HepG2 (cell line): ENCODE data around the gene SLC25A10. TPM values are rescaled to one million over a fixed set of nuclear protein-coding genes. Genes with fewer than 3 reads are reported as not detected.

Source experiments
- ATAC-seq: fragments of 200-7000 bp; cut with Tn5 transposase; 3 replicates; pipeline ENCODE4 v1.9.1; 2020; ENCODE audit warnings: mild to moderate bottlenecking, moderate library complexity
- BruUV-seq: library from RNA; stranded (reverse); fragments of 400-500 nt; replicated peaks from 2 replicates; lab custom pipeline; 2021; lab: Mats Ljungman, UMichigan
- CTCF ChIA-PET: fragments of 300-600 bp; formaldehyde crosslinking; extraction: SDS; loops from one replicate; lab custom pipeline; 2021; ENCODE audit warnings: low total read pairs, inconsistent platforms, low intra/inter-chr PET ratio; lab: Yijun Ruan, JAX
- POLR2A ChIA-PET: fragments of 350-600 bp; sonication (Branson Sonifier 250); formaldehyde crosslinking; loops from one replicate; lab custom pipeline; 2020; ENCODE audit warnings: antibody characterized with exemption, inconsistent platforms; lab: Yijun Ruan, JAX
- DNase-seq: peaks from one replicate; pipeline ENCODE4 v3.0.0-alpha.2; 2015; ENCODE audit warnings: low spot score
- FAIRE-seq: peaks from 3 replicates; lab custom pipeline; 2011; peaks lifted over from hg19 to GRCh38; lab: Jason Lieb, UNC
- H2AFZ ChIP-seq: one replicate; pipeline ENCODE4 v1.6.1; 2011; ENCODE audit warnings: low read length, inconsistent platforms
- H3K27ac ChIP-seq: fragments of 300-600 bp; 3 replicates; pipeline ENCODE4 v1.8.0; 2011; ENCODE audit warnings: mixed run types, mild to moderate bottlenecking, mixed read lengths, low read length, inconsistent platforms; ENCODE audit not compliant: insufficient read depth; ENCODE audit errors: extremely low read length
- H3K27me3 ChIP-seq, 2 experiments: fragments of 200-600 bp in 1 of 2; 2 replicates in 1 of 2; 3 replicates in 1 of 2; pipeline versions ENCODE4 v1.6.0 to v1.8.0; 2011; ENCODE audit warnings: low read length in 2 of 2, mild to moderate bottlenecking in 2 of 2, moderate library complexity in 2 of 2, inconsistent platforms in 1 of 2; ENCODE audit not compliant: insufficient read depth in 2 of 2, control insufficient read depth in 1 of 2
- H3K36me3 ChIP-seq, 2 experiments: fragments of 200-600 bp in 1 of 2; replicated peaks in 1 of 2; 2 replicates in 1 of 2; 3 replicates in 1 of 2; pipeline versions ENCODE4 v1.5.1 to v1.8.0; 2011; ENCODE audit warnings: low read length in 2 of 2, inconsistent platforms in 1 of 2; ENCODE audit not compliant: insufficient read depth in 2 of 2, control insufficient read depth in 1 of 2
- H3K4me1 ChIP-seq: 2 replicates; pipeline ENCODE4 v1.5.1; 2012; ENCODE audit warnings: low read length, inconsistent platforms; ENCODE audit not compliant: insufficient read depth
- H3K4me2 ChIP-seq: 2 replicates; pipeline ENCODE4 v1.6.0; 2011; ENCODE audit warnings: low read depth, low read length, inconsistent platforms
- H3K4me3 ChIP-seq, 3 experiments: fragments of 200-600 bp in 1 of 3; sonication (generic), shearing (Covaris generic) in 1 of 3; replicated peaks in 1 of 3; 2 replicates each; pipeline ENCODE4 v1.5.1; 2011 to 2016; ENCODE audit warnings: low read length in 3 of 3, inconsistent platforms in 2 of 3, low read depth in 2 of 3, mild to moderate bottlenecking in 2 of 3, control low read depth in 1 of 3, mixed read lengths in 1 of 3; ENCODE audit not compliant: insufficient read depth in 1 of 3
- H3K79me2 ChIP-seq: one replicate; pipeline ENCODE4 v1.6.1; 2011; ENCODE audit warnings: low read length, inconsistent platforms; ENCODE audit not compliant: insufficient read depth
- H3K9ac ChIP-seq: 2 replicates; pipeline ENCODE4 v1.6.0; 2011; ENCODE audit warnings: mild to moderate bottlenecking, low read depth, low read length, inconsistent platforms; ENCODE audit not compliant: insufficient read depth
- H3K9me3 ChIP-seq: 2 replicates; pipeline ENCODE4 v1.5.1; 2012; ENCODE audit warnings: mild to moderate bottlenecking, low read length
- H4K20me1 ChIP-seq: 2 replicates; pipeline ENCODE4 v1.6.0; 2011; ENCODE audit warnings: inconsistent platforms, mild to moderate bottlenecking, low read length, moderate library complexity; ENCODE audit not compliant: insufficient read depth
- AGO2 ChIP-seq: fragments of 200-400 bp; formaldehyde crosslinking; optimal IDR thresholded peaks from 2 replicates; pipeline ENCODE3; 2017; ENCODE audit warnings: mild to moderate bottlenecking, low read depth, low read length, moderate library complexity
- MLXIP ChIP-seq: sonication (generic); formaldehyde crosslinking; IDR thresholded peaks from 2 replicates; pipeline ENCODE4 v1.9.0; 2021; ENCODE audit warnings: missing genetic modification reagents, borderline replicate concordance
- NRL ChIP-seq: sonication (generic); formaldehyde crosslinking; IDR thresholded peaks from 2 replicates; pipeline ENCODE4 v1.5.0; 2020; ENCODE audit warnings: missing genetic modification reagents, mild to moderate bottlenecking, moderate library complexity, borderline replicate concordance
- RBAK ChIP-seq: sonication (generic); formaldehyde crosslinking; IDR thresholded peaks from 2 replicates; pipeline ENCODE4 v1.5.1; 2020; ENCODE audit warnings: mild to moderate bottlenecking, missing genetic modification reagents
- RBFOX2 ChIP-seq: fragments of 200-400 bp; formaldehyde crosslinking; IDR thresholded peaks from 2 replicates; pipeline ENCODE4 v1.6.1; 2017; ENCODE audit warnings: low read depth, mild to moderate bottlenecking, low read length
- RBM22 ChIP-seq: fragments of 200-400 bp; formaldehyde crosslinking; optimal IDR thresholded peaks from 2 replicates; pipeline ENCODE3; 2017; ENCODE audit warnings: mild to moderate bottlenecking, low read length, moderate library complexity
- TBX3 ChIP-seq: fragments of 450-650 bp; IDR thresholded peaks from 2 replicates; pipeline ENCODE4 v1.6.1; 2017; ENCODE audit warnings: antibody characterized with exemption, mild to moderate bottlenecking, inconsistent platforms, borderline replicate concordance
- ZNF280B ChIP-seq: sonication (generic); formaldehyde crosslinking; IDR thresholded peaks from 2 replicates; pipeline ENCODE4 v1.5.0; 2020; ENCODE audit warnings: missing genetic modification reagents, mild to moderate bottlenecking, borderline replicate concordance
- ZNF616 ChIP-seq: sonication (generic); formaldehyde crosslinking; IDR thresholded peaks from 2 replicates; pipeline ENCODE4 v1.5.0; 2020; ENCODE audit warnings: low read depth, mild to moderate bottlenecking, missing genetic modification reagents
- WGBS: methylation state at CpG from one replicate; pipeline ENCODE4 v1.1.6; 2017; ENCODE audit warnings: low lambda C conversion rate; 5-methylcytosine and 5-hydroxymethylcytosine counted together
- in situ Hi-C: cut with HindIII; loops from 2 replicates; pipeline ENCODE4 v1.10.0; 2017; ENCODE audit warnings: low pct_unique_long_range_greater_than_20kb; ENCODE audit not compliant: extremely low pct_ligation_motif_present
- intact Hi-C: fragments of 100-400 bp; cut with micrococcal nuclease; formaldehyde crosslinking; loops from one replicate; pipeline ENCODE4 v1.10.0; 2022; ENCODE audit not compliant: unreplicated experiment
- polyA plus RNA-seq, 8 experiments: library from polyadenylated mRNA; depleted of rRNA in 3 of 8; stranded (reverse) in 7 of 8; unstranded in 1 of 8; fragments of >200 nt; fragmentation: Illumina TruSeq in 4 of 8; extraction: Trizol in 4 of 8; gene quantifications; 2 replicates each; pipeline versions ENCODE4 v1.2.1 to v1.2.3, GENCODE V29; 2011 to 2016; ENCODE audit warnings: low read depth in 4 of 8, missing spikeins in 1 of 8, mixed read lengths in 1 of 8; ENCODE audit not compliant: insufficient read depth in 1 of 8
- total RNA-seq, 5 experiments: library from RNA; depleted of rRNA; stranded (reverse); fragments of >200 nt; fragmentation: Illumina TruSeq; extraction: Trizol; gene quantifications; 2 replicates each; pipeline ENCODE4 v1.2.3, GENCODE V29; 2016; ENCODE audit warnings: low read depth in 1 of 5

Gene SLC25A10
- total and polyA plus RNA-seq, 2 of the 13 experiments (the other 11 are each of a cell fraction or from before 2014, with no cell fraction given) = 46.5 to 140 TPM

DNA sequence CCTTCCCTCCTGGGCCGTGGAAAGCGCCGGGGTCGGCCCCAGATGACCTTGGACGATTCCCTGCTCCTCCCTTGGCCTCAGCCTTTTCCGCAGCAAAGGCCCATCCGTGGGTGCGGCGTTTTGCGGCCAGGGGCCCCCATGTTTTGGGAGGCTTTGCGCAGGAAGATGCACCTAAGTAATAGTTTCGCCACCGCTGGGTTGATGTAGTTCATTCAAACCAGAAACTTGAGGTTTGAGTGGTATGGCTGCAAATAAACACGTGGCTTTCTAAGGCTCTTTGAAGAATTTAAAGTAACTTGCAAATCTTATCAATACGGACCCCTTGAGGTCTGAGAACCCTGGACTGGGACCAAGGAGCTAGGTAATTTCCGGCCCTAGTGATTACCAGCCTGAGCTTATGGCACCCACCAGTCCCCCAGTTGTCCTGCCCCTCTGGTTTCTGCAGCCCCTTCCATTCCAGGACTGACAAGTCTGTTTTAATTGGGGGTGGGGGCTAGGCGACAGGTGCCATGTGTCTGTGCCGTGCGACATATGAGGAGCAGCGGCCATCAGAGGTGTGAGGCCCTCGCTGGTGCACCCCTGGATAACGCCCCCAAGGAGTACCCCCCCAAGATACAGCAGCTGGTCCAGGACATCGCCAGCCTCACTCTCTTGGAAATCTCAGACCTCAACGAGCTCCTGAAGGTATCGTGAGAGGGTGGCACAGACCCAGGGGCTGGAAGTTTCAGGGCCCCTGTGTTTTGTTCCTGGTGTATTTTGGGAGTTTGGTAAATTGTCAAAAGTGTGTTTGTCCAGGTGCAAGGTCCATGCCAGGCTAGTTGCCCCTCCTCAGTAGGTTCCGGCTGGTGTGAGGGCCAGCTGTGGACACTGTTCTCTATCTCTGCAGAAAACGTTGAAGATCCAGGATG, 8.1 kb upstream of the SLC25A10 start (continued):
- TF ChIP-seq MLXIP (CRISPR knock-in tag) = 0 out of 2 replicates have a peak, but pooled peaks have one; percentile 25

DNA sequence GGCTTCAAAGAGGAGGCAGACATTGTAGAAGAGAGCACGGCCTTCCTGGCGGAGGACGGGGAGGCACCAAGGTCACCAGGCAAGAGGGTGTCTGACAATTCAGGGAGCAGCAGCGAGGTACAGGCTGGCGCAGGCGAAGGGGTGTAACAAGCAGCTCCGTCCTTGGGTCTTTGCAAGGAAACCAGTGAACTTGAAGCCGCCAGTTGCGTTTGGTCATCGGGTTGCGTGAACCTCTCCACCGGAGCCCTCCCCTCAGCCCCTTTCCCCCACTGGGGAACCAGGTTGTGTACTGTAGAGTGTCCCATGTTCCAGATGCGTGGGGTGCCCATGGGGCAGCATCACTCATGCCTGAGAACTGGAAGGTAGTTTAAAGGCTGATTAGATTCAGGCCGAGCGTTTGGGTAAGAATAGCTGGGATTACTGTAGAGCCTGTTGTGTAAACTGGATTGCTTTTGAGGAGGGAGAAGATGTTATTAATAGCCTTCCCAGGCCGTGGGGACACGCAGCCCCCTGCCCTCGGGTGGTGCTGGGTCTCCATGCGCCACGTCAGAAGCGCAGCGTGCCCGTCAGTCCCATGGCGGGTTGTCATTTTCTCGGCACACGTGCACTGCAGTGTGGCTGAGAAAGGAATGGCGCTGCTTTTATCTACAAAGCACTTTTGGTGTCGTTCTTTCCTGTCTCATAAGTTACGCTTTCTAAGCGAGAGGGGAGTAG, 6.4 kb upstream of the SLC25A10 start:
- POLR2A ChIA-PET = interaction anchor here (1.0 to 4.9 kb wide), 3 partner anchors 7 to 285 kb away, joined by 3 to 143 read pairs (median 124); partner anchors contain the start of genes ARL16, HGS and SLC25A10
- Histone ChIP-seq H3K27ac (peak overlapping the region; percentile 21), H3K4me2 (no peak overlapping the region), H3K4me3 (no peak overlapping the region), H3K36me3 (peaks cover 24 to 48% of the 10 kb centered on the region in 2 experiments), H3K9ac (peak overlapping the region; percentile 9; the same call in 1 of the 2 replicates), H3K4me1 (peaks cover 38% of the 10 kb centered on the region), H3K79me2 (peaks cover 47% of the 10 kb centered on the region), H4K20me1 (peaks cover 13% of the 10 kb centered on the region; the same call in 1 of the 2 replicates), H3K9me3 (no peaks in the 10 kb centered on the region), H2AFZ (no peak overlapping the region), H3K27me3 (no peaks in the 10 kb centered on the region; a peak in 1 of 5 replicates)
- 96% methylated on average over 30 of the region's 30 CpGs for WGBS
- TF ChIP-seq RBAK (CRISPR knock-in tag) (0 out of 2 replicates have a peak, but pooled peaks have one; percentile 23), AGO2 (peak; percentile 59), TBX3 (no peak), RBFOX2 (peak; percentile 66), ZNF280B (CRISPR knock-in tag) (peak; percentile 49; the same call in 1 of the 2 replicates), RBM22 (peak; percentile 92), ZNF616 (CRISPR knock-in tag) (no peak), NRL (CRISPR knock-in tag) (0 out of 2 replicates have a peak, but pooled peaks have one; percentile 71)
- CTCF ChIA-PET = no interaction called here
- in situ Hi-C loops = no loop called here
- FAIRE-seq (no peak), ATAC-seq (no peak), DNase-seq (no peak)
- no TSS peak for BruUV-seq
- intact Hi-C loops = no loop called here
